GM12878 (cell line): ENCODE measurements around the gene NKTR. TPM values are rescaled to one million over a fixed set of nuclear protein-coding genes. Genes with fewer than 3 reads are reported as not detected.

Experiments
- ATAC-seq: fragments of 200-7000 bp; cut with Tn5 transposase; 3 replicates; pipeline ENCODE4 v1.9.1; 2020; ENCODE audit warnings: mild to moderate bottlenecking, moderate library complexity
- BruUV-seq: library from RNA; stranded (reverse); fragments of 400-500 nt; replicated peaks from 2 replicates; lab custom pipeline; 2021; lab: Mats Ljungman, UMichigan
- CTCF ChIA-PET: fragments of 300-600 bp; sonication (Branson Sonifier 250); formaldehyde crosslinking; extraction: SDS; loops from one replicate; lab custom pipeline; 2021; ENCODE audit warnings: inconsistent platforms; lab: Yijun Ruan, JAX
- POLR2A ChIA-PET: fragments of 350-600 bp; formaldehyde crosslinking; extraction: SDS; loops from one replicate; lab custom pipeline; 2021; ENCODE audit warnings: inconsistent platforms; lab: Charles Lee
- RAD21 ChIA-PET: fragments of 300-600 bp; sonication (Branson Sonifier 250); formaldehyde crosslinking; loops from one replicate; lab custom pipeline; 2023; ENCODE audit warnings: antibody characterized with exemption; ENCODE audit not compliant: unreplicated experiment; lab: Charles Lee
- SMC1A ChIA-PET: fragments of 300-600 bp; sonication (Branson Sonifier 250); formaldehyde crosslinking; loops from one replicate; lab custom pipeline; 2023; ENCODE audit not compliant: unreplicated experiment, uncharacterized antibody; lab: Charles Lee
- DNase-seq: peaks from one replicate; pipeline ENCODE4 v3.0.0-alpha.2; 2011; ENCODE audit warnings: low read depth, low spot score
- FAIRE-seq: peaks from 3 replicates; lab custom pipeline; 2011; peaks lifted over from hg19 to GRCh38; lab: Jason Lieb, UNC
- H2AFZ ChIP-seq: 2 replicates; pipeline ENCODE4 v1.6.0; 2011; ENCODE audit warnings: low read depth, low read length, control low read depth; ENCODE audit not compliant: control insufficient read depth
- H3K27ac ChIP-seq: 2 replicates; pipeline ENCODE4 v1.5.1; 2011; ENCODE audit warnings: control low read depth; ENCODE audit not compliant: control insufficient read depth, insufficient read depth
- H3K27me3 ChIP-seq, 2 experiments: replicated peaks in 1 of 2; 2 replicates each; pipeline versions ENCODE4 v1.6.0 to v1.6.1; 2011; ENCODE audit warnings: low read length in 1 of 2; ENCODE audit not compliant: control insufficient read depth in 2 of 2, insufficient read depth in 2 of 2
- H3K36me3 ChIP-seq, 2 experiments: 2 replicates each; pipeline ENCODE4 v1.5.1; 2011; ENCODE audit warnings: low read length in 1 of 2; ENCODE audit not compliant: control insufficient read depth in 2 of 2, insufficient read depth in 2 of 2
- H3K4me1 ChIP-seq: 2 replicates; pipeline ENCODE4 v1.6.1; 2011; ENCODE audit warnings: mild to moderate bottlenecking, low read length, moderate library complexity, mixed read lengths; ENCODE audit not compliant: control insufficient read depth, insufficient read depth
- H3K4me2 ChIP-seq: 2 replicates; pipeline ENCODE4 v1.6.0; 2011; ENCODE audit warnings: control low read depth; ENCODE audit not compliant: control insufficient read depth, insufficient read depth
- H3K4me3 ChIP-seq: fragments of 200-600 bp; sonication (generic); 2 replicates; pipeline ENCODE4 v1.5.1; 2016
- H3K79me2 ChIP-seq: 2 replicates; pipeline ENCODE4 v1.6.0; 2011; ENCODE audit warnings: low read length; ENCODE audit not compliant: control insufficient read depth, insufficient read depth
- H3K9ac ChIP-seq: 2 replicates; pipeline ENCODE4 v1.8.0; 2011; ENCODE audit warnings: low read length, control low read depth, mixed read lengths; ENCODE audit not compliant: control insufficient read depth, insufficient read depth
- H3K9me3 ChIP-seq: replicated peaks from 3 replicates; pipeline ENCODE4 v1.5.1; 2011; ENCODE audit warnings: mild to moderate bottlenecking, low read length; ENCODE audit not compliant: control insufficient read depth, insufficient read depth
- H4K20me1 ChIP-seq: 2 replicates; pipeline ENCODE4 v1.6.0; 2011; ENCODE audit not compliant: control insufficient read depth, insufficient read depth
- CBX5 ChIP-seq: sonication (generic); IDR thresholded peaks from 2 replicates; pipeline ENCODE4 v1.6.1; 2016; ENCODE audit warnings: low read depth, moderate library complexity, mild to moderate bottlenecking, inconsistent platforms
- E2F4 ChIP-seq: IDR thresholded peaks from 2 replicates; pipeline ENCODE4 v1.6.1; 2012; ENCODE audit warnings: low read depth, low read length, improper control_type of control experiment
- GABPA ChIP-seq: IDR thresholded peaks from 2 replicates; pipeline ENCODE4 v1.6.1; 2014; ENCODE audit warnings: antibody characterized with exemption, low read depth, mild to moderate bottlenecking, inconsistent platforms
- MTA2 ChIP-seq: fragments of 450-650 bp; IDR thresholded peaks from 2 replicates; pipeline ENCODE4 v1.6.1; 2016; ENCODE audit warnings: low read depth, mild to moderate bottlenecking, moderate library complexity
- REST ChIP-seq: IDR thresholded peaks from 2 replicates; pipeline ENCODE4 v1.6.1; 2012; ENCODE audit warnings: mild to moderate bottlenecking, low read depth, low read length
- RUNX3 ChIP-seq: IDR thresholded peaks from 2 replicates; pipeline ENCODE4 v1.6.1; 2012; ENCODE audit warnings: low read length, inconsistent platforms
- USF2 ChIP-seq: IDR thresholded peaks from 2 replicates; pipeline ENCODE4 v1.6.1; 2011; ENCODE audit warnings: low read depth, low read length, improper control_type of control experiment, borderline replicate concordance
- ZBTB33 ChIP-seq: fragments of 450-650 bp; IDR thresholded peaks from 2 replicates; pipeline ENCODE4 v1.6.1; 2017; ENCODE audit warnings: mild to moderate bottlenecking
- ZBTB4 ChIP-seq: fragments of 450-650 bp; formaldehyde crosslinking; IDR thresholded peaks from 2 replicates; pipeline ENCODE4 v1.4.0; 2022; ENCODE audit warnings: mild to moderate bottlenecking, moderate library complexity
- WGBS: methylation state at CpG from one replicate; pipeline ENCODE4 v1.1.6; 2016; ENCODE audit warnings: low lambda C conversion rate; ENCODE audit not compliant: insufficient replicate concordance, insufficient coverage; ENCODE audit errors: missing lambda C conversion rate; 5-methylcytosine and 5-hydroxymethylcytosine counted together
- in situ Hi-C: fragments of 300-500 bp; cut with MboI; formaldehyde crosslinking; loops from 9 replicates; pipeline ENCODE4 v1.14.3; 2018; ENCODE audit warnings: mixed read lengths
- intact Hi-C: fragments of 100-400 bp; cut with micrococcal nuclease; formaldehyde crosslinking; loops from one replicate; pipeline ENCODE4 v1.14.2; 2022; ENCODE audit not compliant: unreplicated experiment
- polyA plus RNA-seq, 11 experiments: library from polyadenylated mRNA; depleted of rRNA in 4 of 11; unstranded in 6 of 11; stranded (reverse) in 5 of 11; fragments of >200 nt; fragmentation: Nextera tagmentation in 4 of 11; fragmentation: Illumina TruSeq in 1 of 11; extraction: Ambion mirVana in 4 of 11; extraction: Trizol in 1 of 11; gene quantifications; 1 replicate in 1 of 11; 2 replicates in 10 of 11; pipeline versions ENCODE4 v1.2.1 to v1.2.3, GENCODE V29; 2011 to 2016; ENCODE audit warnings: inconsistent platforms in 2 of 11, missing spikeins in 2 of 11, low read depth in 1 of 11
- total RNA-seq, 4 experiments: library from RNA; depleted of rRNA in 3 of 4; stranded (reverse); fragments of >200 nt in 3 of 4; fragmentation: Illumina TruSeq in 1 of 4; extraction: Trizol in 1 of 4; gene quantifications; 2 replicates each; pipeline versions ENCODE4 v1.2.1 to v1.2.3, GENCODE V29; 2013 to 2021

NKTR gene
- total and polyA plus RNA-seq, 10 of the 15 experiments (the other 5 are each of a cell fraction or from before 2014, with no cell fraction given): 15.3 to 91.9 (median 55.3) TPM

- in situ Hi-C loops: no loop called here
- ChIA-PET RAD21 (no interaction called here), CTCF (interaction anchor here (0.9 kb wide), 1 partner anchor 76 kb away, joined by 3 read pairs; no protein-coding TSS in a partner anchor), POLR2A (interaction anchor here (0.6 kb wide), 1 partner anchor 39 kb away, joined by 4 read pairs; no protein-coding TSS in a partner anchor), SMC1A (no interaction called here)
- FAIRE-seq (no peak), DNase-seq (no peak), ATAC-seq (no peak)
- intact Hi-C loops: no loop called here
- no TSS peak for BruUV-seq
- no peaks in the 10 kb centered on the region; a peak in 1 of 4 replicates for H3K36me3 ChIP-seq
- H3K4me1 ChIP-seq: peaks cover 6% of the 10 kb centered on the region
- no peak overlapping the region for H3K4me3 ChIP-seq
- H2AFZ ChIP-seq: no peak overlapping the region
- H3K9ac ChIP-seq: no peak overlapping the region
- no peaks in the 10 kb centered on the region for H4K20me1 ChIP-seq
- H3K27me3 ChIP-seq: no peaks in the 10 kb centered on the region
- 76% methylated on average over 32 of the region's 34 CpGs for WGBS
- no peak overlapping the region for H3K4me2 ChIP-seq
- no peaks in the 10 kb centered on the region; the same call in 1 of the 2 replicates for H3K79me2 ChIP-seq
- no peak overlapping the region for H3K27ac ChIP-seq
- no peaks in the 10 kb centered on the region for H3K9me3 ChIP-seq
- TF ChIP-seq E2F4 (no peak), GABPA (no peak), RUNX3 (no peak), MTA2 (no peak), REST (no peak), ZBTB33 (no peak), CBX5 (no peak), USF2 (no peak), ZBTB4 (CRISPR knock-in tag) (no peak)
Measured at GRCh38 chr3:42658091-42658770, 57.7 kb downstream of the NKTR start.
